Esophagus squamous epithelium (tissue), 5 donors: Measurements from ENCODE around the gene COL15A1. TPM values are rescaled to one million over a fixed set of nuclear protein-coding genes. Genes with fewer than 3 reads are reported as not detected.

Experiments
- DNase-seq: peaks from one replicate; lab custom pipeline; 2025; lab: John Stamatoyannopoulos, UW
- H3K27ac ChIP-seq, 4 donors: fragments of 200-600 bp; sonication (generic); one replicate each; pipeline ENCODE4 v1.5.1; 2016 to 2019; ENCODE audit warnings: mild to moderate bottlenecking in 1 of 4
- H3K27me3 ChIP-seq, 4 donors: fragments of 200-600 bp; sonication (generic); 1 replicate in 3 of 4; 2 replicates in 1 of 4; pipeline versions ENCODE4 v1.5.1 to v1.6.0; 2017 to 2021; ENCODE audit warnings: antibody characterized with exemption in 1 of 4
- H3K36me3 ChIP-seq, 3 donors: fragments of 200-600 bp; sonication (generic); one replicate each; pipeline ENCODE4 v1.5.1; 2016 to 2019
- H3K4me1 ChIP-seq, 3 donors: fragments of 200-600 bp; sonication (generic); one replicate each; pipeline ENCODE4 v1.5.1; 2017 to 2019
- H3K4me3 ChIP-seq, 4 donors: fragments of 200-600 bp; sonication (generic); 1 replicate in 3 of 4; 2 replicates in 1 of 4; pipeline ENCODE4 v1.5.1; 2016 to 2019; ENCODE audit warnings: mild to moderate bottlenecking in 2 of 4, moderate library complexity in 1 of 4
- H3K9me3 ChIP-seq, 3 donors: fragments of 200-600 bp; sonication (generic); one replicate each; pipeline ENCODE4 v1.5.1; 2016 to 2019
- CTCF ChIP-seq, 6 experiments: fragments of 450-650 bp in 4 of 6; fragments of 200-600 bp in 2 of 6; sonication (generic) in 2 of 6; IDR thresholded peaks; one replicate each; pipeline ENCODE4 v1.5.1; 2016 to 2019; ENCODE audit warnings: antibody characterized with exemption in 6 of 6, mild to moderate bottlenecking in 4 of 6, moderate library complexity in 4 of 6
- POLR2A ChIP-seq, 4 donors: fragments of 450-650 bp; IDR thresholded peaks; one replicate each; pipeline ENCODE4 v1.6.1; 2017; ENCODE audit warnings: antibody characterized with exemption in 4 of 4, mild to moderate bottlenecking in 4 of 4, moderate library complexity in 3 of 4
- WGBS, 2 donors: methylation state at CpG; one replicate each; pipeline ENCODE4 v1.1.5; 2018; 5-methylcytosine and 5-hydroxymethylcytosine counted together
- intact Hi-C: fragments of 100-400 bp; cut with DNase I; formaldehyde crosslinking; loops from one replicate; pipeline ENCODE4 v1.15.0; 2022
- total RNA-seq, 4 donors: library from RNA; depleted of rRNA; stranded (reverse); fragments of >200 nt; gene quantifications; one replicate each; pipeline ENCODE4 v1.1.0, GENCODE V29; 2016
- donor health status: DM: yes; HTN: yes; CAD: no.

COL15A1 gene
- total RNA-seq, 4 donors from 2014 or later = 3.4 to 33.2 (median 9.7) TPM

DNA sequence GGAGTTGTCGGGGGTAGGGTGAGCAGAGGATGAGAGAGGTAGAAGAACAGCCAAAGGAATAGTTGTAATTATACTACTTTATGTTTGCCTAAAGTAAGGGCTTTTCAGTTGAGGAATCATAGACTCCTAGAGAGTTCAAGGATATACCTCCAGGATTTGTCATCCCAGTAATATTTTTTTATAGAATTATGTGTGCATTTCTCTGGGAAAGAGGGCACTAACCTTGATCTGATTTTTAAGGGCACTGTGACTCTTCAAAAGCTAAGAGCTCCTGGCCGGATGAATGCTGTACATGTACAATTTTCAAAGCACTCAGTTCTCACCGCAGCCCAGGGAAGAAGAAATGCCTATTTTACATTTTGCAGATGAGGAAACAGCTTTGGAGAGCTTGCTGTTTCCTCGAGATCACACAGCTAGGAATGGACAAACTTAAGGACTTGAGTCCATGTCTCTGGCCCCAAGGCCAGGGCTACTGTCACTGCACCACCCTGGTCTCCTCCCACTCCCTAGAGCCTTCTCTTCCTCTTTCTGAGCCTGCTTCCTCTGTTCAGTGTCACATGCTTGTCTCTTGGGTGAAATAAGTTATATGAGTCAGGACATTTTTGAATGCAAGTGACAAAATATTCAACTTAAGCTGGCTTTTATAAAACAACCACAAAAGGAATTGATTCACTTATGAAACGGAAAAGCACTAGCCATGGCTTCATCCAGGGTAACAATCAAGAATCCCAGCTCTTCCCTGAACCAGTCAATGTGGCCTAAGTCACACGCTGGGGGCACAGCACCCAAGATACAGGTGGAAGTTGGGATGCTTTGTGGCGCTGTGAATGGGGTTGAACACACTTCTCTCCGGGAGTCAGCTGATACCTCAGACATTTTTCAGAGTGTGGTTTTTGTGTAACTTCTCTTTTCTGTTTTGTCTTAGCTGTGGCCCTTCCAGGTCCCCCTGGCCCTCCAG lies 115.5 kb downstream of the COL15A1 start:
- peak; percentile 14 for DNase-seq
- Histone ChIP-seq H3K4me3 (no peak overlapping the region), H3K4me1 (peaks cover 0 to 18% (median 0%) of the 10 kb centered on the region in 3 donors), H3K36me3 (peaks cover 0 to 45% (median 0%) of the 10 kb centered on the region in 3 donors), H3K9me3 (no peaks in the 10 kb centered on the region), H3K27me3 (no peaks in the 10 kb centered on the region), H3K27ac (peak overlapping the region in 3 of 4 donors; percentile 52 to 76 (median 66))
- TF ChIP-seq CTCF (IDR thresholded peaks at IDR 0.05) = no peak
- no peak for TF ChIP-seq POLR2A (IDR thresholded peaks at IDR 0.05)
- intact Hi-C loops = no loop called here
- 64 to 66% methylated on average over 8 of the region's 8 CpGs for WGBS, 2 donors

GRCh38 chr9:99060621-99061020 lies 116.9 kb downstream of the COL15A1 start:
- no peaks in the 10 kb centered on the region for H3K27me3 ChIP-seq
- DNase-seq = no peak
- peaks cover 0 to 33% (median 0%) of the 10 kb centered on the region in 3 donors for H3K36me3 ChIP-seq
- H3K4me3 ChIP-seq = no peak overlapping the region
- peaks cover 0 to 18% (median 0%) of the 10 kb centered on the region in 3 donors for H3K4me1 ChIP-seq
- intact Hi-C loops = no loop called here
- H3K27ac ChIP-seq = peak overlapping the region in 1 of 4 donors; percentile 66
- no peaks in the 10 kb centered on the region for H3K9me3 ChIP-seq
- 81 to 86% methylated on average over 2 of the region's 2 CpGs for WGBS, 2 donors
- TF ChIP-seq CTCF (IDR thresholded peaks at IDR 0.05) (no peak), POLR2A (IDR thresholded peaks at IDR 0.05) (no peak)

- Histone ChIP-seq H3K36me3 (peaks cover 0 to 24% (median 0%) of the 10 kb centered on the region in 3 donors), H3K27me3 (no peaks in the 10 kb centered on the region)
- intact Hi-C loops = no loop called here
Observed at GRCh38 chr9:99062549-99062948, 118.8 kb downstream of the COL15A1 start.

GRCh38 chr9:99063522-99063921 lies 119.8 kb downstream of the COL15A1 start:
- H3K27ac ChIP-seq = no peak overlapping the region
- intact Hi-C loops = no loop called here
- H3K36me3 ChIP-seq = peaks cover 0 to 24% (median 0%) of the 10 kb centered on the region in 3 donors
- no peak overlapping the region for H3K4me3 ChIP-seq
- no peaks in the 10 kb centered on the region for H3K9me3 ChIP-seq
- peaks cover 0 to 14% (median 0%) of the 10 kb centered on the region in 3 donors for H3K4me1 ChIP-seq
- TF ChIP-seq POLR2A (IDR thresholded peaks at IDR 0.05) = no peak
- TF ChIP-seq CTCF (IDR thresholded peaks at IDR 0.05) = no peak
- no peaks in the 10 kb centered on the region for H3K27me3 ChIP-seq
- DNase-seq = no peak
- 95 to 100% methylated on average over 1 of the region's 1 CpG for WGBS, 2 donors

More at GRCh38 chr9:99062549-99062948, 118.8 kb downstream of the COL15A1 start:
- H3K9me3 ChIP-seq = no peaks in the 10 kb centered on the region
- H3K4me3 ChIP-seq = no peak overlapping the region
- TF ChIP-seq POLR2A (IDR thresholded peaks at IDR 0.05) = no peak
- TF ChIP-seq CTCF (IDR thresholded peaks at IDR 0.05) = no peak
- 92 to 93% methylated on average over 1 of the region's 1 CpG for WGBS, 2 donors
- no peak for DNase-seq
- peaks cover 0 to 18% (median 0%) of the 10 kb centered on the region in 3 donors for H3K4me1 ChIP-seq
- H3K27ac ChIP-seq = no peak overlapping the region

DNA sequence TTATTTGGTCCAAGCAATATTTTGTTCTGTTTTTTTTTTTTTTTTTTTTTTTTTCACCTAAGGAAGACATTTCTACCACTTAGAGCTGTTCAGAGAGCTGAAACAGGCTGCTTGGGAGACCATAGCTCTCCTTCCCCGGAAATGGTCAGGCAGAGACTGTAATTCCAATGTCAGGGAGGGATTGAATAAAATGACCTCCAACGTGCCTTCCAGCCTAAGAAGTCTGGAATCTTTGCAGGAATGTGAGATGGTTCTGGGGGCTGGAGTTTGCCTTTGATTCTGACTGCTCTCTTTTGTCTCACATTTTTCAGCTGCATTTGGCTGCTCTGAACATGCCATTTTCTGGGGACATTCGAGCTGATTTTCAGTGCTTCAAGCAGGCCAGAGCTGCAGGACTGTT lies 122.9 kb downstream of the COL15A1 start:
- Histone ChIP-seq H3K9me3 (no peaks in the 10 kb centered on the region), H3K27me3 (no peaks in the 10 kb centered on the region), H3K4me3 (no peak overlapping the region), H3K27ac (no peak overlapping the region), H3K36me3 (peaks cover 0 to 16% (median 0%) of the 10 kb centered on the region in 3 donors), H3K4me1 (peaks cover 0 to 4% (median 0%) of the 10 kb centered on the region in 3 donors)
- TF ChIP-seq CTCF (IDR thresholded peaks at IDR 0.05) = no peak
- no peak for TF ChIP-seq POLR2A (IDR thresholded peaks at IDR 0.05)
- DNase-seq = no peak
- WGBS, 2 donors = 71 to 80% methylated on average over 1 to 3 of the region's 3 CpGs
- intact Hi-C loops = no loop called here
